ENCODE data around the gene MAP2K1. TPM values are rescaled to one million over a fixed set of nuclear protein-coding genes. Genes with fewer than 3 reads are reported as not detected.
"Not testable (repeated sequence)": the region's sequence is repeated elsewhere in the genome, so short reads cannot be mapped to it uniquely, and the experiment has no call there.

MAP2K1 gene
- 21.2 TPM for total RNA-seq

- Histone ChIP-seq H3K4me3 (peak within 1 kb of the TSS; percentile 53 to 99), H3K4me1 (peaks cover 6 to 10% of the 10 kb centered on the region in 2 donors), H3K36me3 (no peaks in the 10 kb centered on the region), H3K27ac (peak within 1 kb of the TSS; percentile 88 to 99), H3K9me3 (no peaks in the 10 kb centered on the region), H3K27me3 (no peaks in the 10 kb centered on the region)
- DNase-seq (ENCODE audit: low spot score in 2 of 2), result peak; percentile 93 to 99
- intact Hi-C loops (cut with DNase I), result loop anchor here (1.0 to 10.0 kb wide), 4 partner anchors 30 to 468 kb away; partner anchors contain the start of genes RPL4, SNAPC5, TIPIN and ZWILCH
- TF ChIP-seq, protein P1, sequence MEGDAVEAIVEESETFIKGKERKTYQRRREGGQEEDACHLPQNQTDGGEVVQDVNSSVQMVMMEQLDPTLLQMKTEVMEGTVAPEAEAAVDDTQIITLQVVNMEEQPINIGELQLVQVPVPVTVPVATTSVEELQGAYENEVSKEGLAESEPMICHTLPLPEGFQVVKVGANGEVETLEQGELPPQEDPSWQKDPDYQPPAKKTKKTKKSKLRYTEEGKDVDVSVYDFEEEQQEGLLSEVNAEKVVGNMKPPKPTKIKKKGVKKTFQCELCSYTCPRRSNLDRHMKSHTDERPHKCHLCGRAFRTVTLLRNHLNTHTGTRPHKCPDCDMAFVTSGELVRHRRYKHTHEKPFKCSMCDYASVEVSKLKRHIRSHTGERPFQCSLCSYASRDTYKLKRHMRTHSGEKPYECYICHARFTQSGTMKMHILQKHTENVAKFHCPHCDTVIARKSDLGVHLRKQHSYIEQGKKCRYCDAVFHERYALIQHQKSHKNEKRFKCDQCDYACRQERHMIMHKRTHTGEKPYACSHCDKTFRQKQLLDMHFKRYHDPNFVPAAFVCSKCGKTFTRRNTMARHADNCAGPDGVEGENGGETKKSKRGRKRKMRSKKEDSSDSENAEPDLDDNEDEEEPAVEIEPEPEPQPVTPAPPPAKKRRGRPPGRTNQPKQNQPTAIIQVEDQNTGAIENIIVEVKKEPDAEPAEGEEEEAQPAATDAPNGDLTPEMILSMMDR (IDR thresholded peaks at IDR 0.05), result peak; percentile 58 to 89 (median 78)
These were observed at the start of gene MAP2K1 for GRCh38 chr15:66386204-66387123. Gene MAP2K1, plus strand, starts transcription at chr15:66386912. Its CDS starts 436 bp downstream, at chr15:66387348.

DNA sequence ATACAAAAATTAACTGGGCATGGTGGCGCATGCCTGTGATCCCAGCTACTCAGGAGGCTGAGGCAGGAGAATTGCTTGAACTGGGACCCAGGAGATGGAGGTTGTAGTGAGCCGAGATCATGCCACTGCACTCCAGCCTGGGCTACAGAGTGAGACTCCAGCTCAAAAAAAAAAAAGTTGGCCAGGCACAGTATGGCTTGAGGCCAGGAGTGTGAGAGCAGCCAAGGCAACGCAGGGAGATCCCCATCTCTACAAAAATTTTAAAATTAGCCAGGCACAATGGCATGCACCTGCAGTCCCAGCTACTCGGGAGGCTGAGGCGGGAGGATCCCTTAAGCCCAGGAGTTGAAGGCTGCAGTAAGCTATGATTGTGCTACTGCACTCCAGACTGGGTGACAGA, 38.2 kb upstream of the MAP2K1 start:
- H3K4me3 ChIP-seq; H3K27ac ChIP-seq; H3K27me3 ChIP-seq; intact Hi-C loops (cut with DNase I); H3K4me1 ChIP-seq; DNase-seq (ENCODE audit: low spot score in 2 of 2); H3K9me3 ChIP-seq: not testable (repeated sequence)
- peaks cover 5 to 19% of the 10 kb centered on the region in 2 donors for H3K36me3 ChIP-seq

DNA sequence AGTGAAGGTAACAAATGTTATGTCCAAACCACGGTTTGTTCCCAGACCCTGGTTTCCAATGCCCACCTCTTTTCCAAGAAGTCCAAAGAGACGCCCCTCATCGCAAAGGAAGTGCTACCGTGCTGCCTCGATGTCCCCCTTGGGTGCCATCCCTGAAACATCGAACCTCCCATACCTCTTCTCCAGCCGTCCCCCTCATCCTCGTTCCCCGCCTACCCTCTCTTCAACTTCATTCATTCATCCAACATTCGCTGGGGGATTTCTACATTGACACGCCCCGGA, 30.7 kb upstream of the MAP2K1 start:
- Histone ChIP-seq H3K27me3 (no peaks in the 10 kb centered on the region), H3K9me3 (no peaks in the 10 kb centered on the region), H3K27ac (peak overlapping the region; percentile 81 to 88), H3K4me3 (peak overlapping the region; percentile 73 to 80), H3K36me3 (peaks cover 5 to 10% of the 10 kb centered on the region in 2 donors), H3K4me1 (no peaks in the 10 kb centered on the region)
- TF ChIP-seq, protein P1 (IDR thresholded peaks at IDR 0.05), result no peak
- no peak for DNase-seq (ENCODE audit: low spot score in 2 of 2)
- intact Hi-C loops (cut with DNase I), result loop anchor here (1.0 to 2.0 kb wide), 3 partner anchors 30 to 149 kb away; partner anchors contain the start of genes MAP2K1, RPL4, SNAPC5 and ZWILCH

DNA sequence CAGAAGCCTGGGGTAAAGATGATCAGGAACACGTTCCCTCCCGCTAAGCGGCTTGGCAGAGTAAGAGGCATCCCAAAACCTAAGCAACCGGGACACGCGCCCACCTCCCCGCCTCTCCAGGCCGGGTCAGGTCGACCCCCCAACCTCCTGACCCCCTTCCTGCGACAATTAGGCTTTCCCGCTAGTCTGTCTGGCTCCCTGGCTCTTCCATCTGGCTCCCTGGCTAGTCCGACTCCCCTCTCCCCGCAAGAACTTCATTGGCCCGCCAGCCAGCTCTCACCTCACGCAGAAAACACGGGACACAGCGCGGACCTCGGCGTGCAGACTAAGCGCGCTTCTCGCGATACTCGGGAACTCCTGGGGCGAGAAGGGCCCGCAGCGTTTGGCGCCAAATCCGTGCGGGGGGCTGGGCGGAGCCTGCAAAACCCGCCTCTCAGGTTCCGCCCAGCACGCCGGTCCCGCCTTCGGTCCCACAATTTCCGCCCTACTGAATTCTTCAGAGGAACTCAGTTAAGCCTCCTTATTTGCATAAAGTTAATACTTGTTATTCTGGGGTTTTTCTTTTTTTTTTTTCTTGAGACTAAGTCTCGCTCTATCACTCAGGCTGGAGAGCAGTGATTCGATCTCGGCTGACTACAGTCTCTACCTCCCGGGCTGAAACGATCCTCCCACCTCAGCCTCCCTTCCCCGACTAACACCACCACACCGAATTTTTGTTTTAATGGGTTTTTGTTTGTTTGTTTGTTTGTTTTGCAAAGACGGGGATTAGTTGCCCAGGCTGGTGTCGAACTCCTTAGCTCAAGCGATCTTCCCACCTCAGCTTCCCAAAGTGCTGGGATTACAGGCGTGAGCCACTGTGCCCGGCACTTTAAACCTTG, 30.1 kb upstream of the MAP2K1 start, which contains the start of gene TIPIN:
Gene TIPIN (minus strand): TSS at position 327 of the 878 bp plus-strand sequence. CDS start 3,738 bp downstream, outside the sequence.
- Histone ChIP-seq H3K4me1 (no peaks in the 10 kb centered on the region), H3K9me3 (no peaks in the 10 kb centered on the region), H3K27ac (peak within 1 kb of the TSS; percentile 81 to 88), H3K27me3 (no peaks in the 10 kb centered on the region), H3K4me3 (peak within 1 kb of the TSS; percentile 73 to 80), H3K36me3 (peaks cover 5 to 10% of the 10 kb centered on the region in 2 donors)
- DNase-seq (ENCODE audit: low spot score in 2 of 2), result peak; percentile 79 to 98
- intact Hi-C loops (cut with DNase I), result loop anchor here (1.0 to 2.0 kb wide), 3 partner anchors 30 to 148 kb away; partner anchors contain the start of genes MAP2K1, RPL4, SNAPC5 and ZWILCH
- TF ChIP-seq, protein P1 (IDR thresholded peaks at IDR 0.05), result no peak

DNA sequence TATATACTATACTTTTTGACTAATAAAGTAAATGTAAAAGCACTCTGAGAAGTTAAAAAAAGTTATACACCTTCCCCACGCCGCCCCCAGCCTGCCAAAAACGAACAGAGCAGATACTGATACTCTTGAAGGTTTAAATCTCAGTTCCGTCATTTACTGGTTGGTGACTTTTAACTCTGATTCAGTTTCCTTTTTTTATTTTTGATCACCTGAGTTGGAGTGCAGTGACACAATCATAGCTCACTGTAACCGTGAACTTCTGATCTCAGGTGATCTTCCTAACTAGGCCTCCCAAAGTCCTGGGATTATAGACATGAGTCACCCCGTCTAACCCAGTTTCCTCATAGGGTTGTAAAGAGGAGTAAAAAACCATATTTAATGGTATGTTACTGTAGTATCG, 27.0 kb upstream of the MAP2K1 start:
- no peak for DNase-seq (ENCODE audit: low spot score in 2 of 2)

DNA sequence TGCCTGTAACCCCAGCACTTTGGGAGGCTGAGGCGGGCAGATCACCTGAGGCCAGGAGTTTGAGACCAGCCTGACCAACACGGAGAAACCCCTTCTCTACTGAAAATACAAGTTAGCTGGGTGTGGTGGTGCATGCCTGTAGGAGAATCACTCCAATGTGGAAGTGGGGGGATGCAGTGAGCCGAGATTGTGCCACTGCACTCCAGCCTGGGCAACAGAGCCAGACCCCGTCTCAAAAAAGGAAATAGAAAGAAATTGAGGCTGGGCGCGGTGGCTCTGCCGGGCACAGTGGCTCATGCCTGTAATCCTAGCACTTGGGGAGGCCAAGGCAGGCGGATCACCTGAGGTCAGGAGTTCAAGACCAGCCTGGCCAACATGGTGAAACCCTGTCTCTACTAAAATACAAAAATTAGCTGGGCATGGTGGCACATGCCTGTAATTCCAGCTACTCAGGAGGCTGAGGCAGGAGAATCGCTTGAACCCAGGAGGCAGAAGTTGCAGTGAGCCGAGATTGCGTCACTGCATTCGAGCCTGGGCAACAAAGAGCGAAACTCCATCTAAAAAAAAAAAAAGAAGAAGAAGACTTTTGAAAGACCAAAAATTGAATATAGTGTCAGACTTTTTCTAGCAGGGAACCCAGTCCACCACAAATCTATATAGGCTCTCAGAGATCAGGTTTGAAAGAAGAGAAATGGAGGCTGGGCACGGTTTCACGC, 24.8 kb upstream of the MAP2K1 start:
- intact Hi-C loops (cut with DNase I); DNase-seq (ENCODE audit: low spot score in 2 of 2); H3K9me3 ChIP-seq; H3K4me3 ChIP-seq; H3K27ac ChIP-seq; H3K27me3 ChIP-seq; H3K4me1 ChIP-seq; H3K36me3 ChIP-seq: not testable (repeated sequence)

More for the DNA sequence above, 27.0 kb upstream of the MAP2K1 start:
- no peaks in the 10 kb centered on the region for H3K27me3 ChIP-seq
- no peak overlapping the region for H3K4me3 ChIP-seq
- intact Hi-C loops (cut with DNase I), result no loop called here
- no peaks in the 10 kb centered on the region for H3K4me1 ChIP-seq
- H3K27ac ChIP-seq, result no peak overlapping the region
- no peaks in the 10 kb centered on the region for H3K9me3 ChIP-seq
- H3K36me3 ChIP-seq, result no peaks in the 10 kb centered on the region
- TF ChIP-seq, protein P1 (IDR thresholded peaks at IDR 0.05), result no peak

Data from ascending aorta (tissue), 2 donors.